MM.1S (cell line): ENCODE results near the gene GPC4.

Experiments
- DNase-seq: peaks from one replicate; pipeline ENCODE4 v3.0.0-alpha.2; 2015
- H2AFZ ChIP-seq: fragments of 300-600 bp; sonication (generic); 2 replicates; pipeline ENCODE4 v1.6.0; 2016; ENCODE audit warnings: antibody characterized with exemption, low read length
- H3F3A ChIP-seq: fragments of 300-600 bp; sonication (generic); 2 replicates; pipeline ENCODE4 v1.6.1; 2016; ENCODE audit warnings: mild to moderate bottlenecking, antibody characterized with exemption, low read length, moderate library complexity, mixed read lengths; ENCODE audit not compliant: insufficient read depth
- H3K27ac ChIP-seq: fragments of 300-600 bp; sonication (generic); 2 replicates; pipeline ENCODE4 v1.5.1; 2016; ENCODE audit warnings: mild to moderate bottlenecking, low read length
- H3K27me3 ChIP-seq: fragments of 300-600 bp; sonication (generic); replicated peaks from 2 replicates; pipeline ENCODE4 v1.6.0; 2016; ENCODE audit warnings: low read length; ENCODE audit not compliant: insufficient read depth
- H3K36me3 ChIP-seq: fragments of 300-600 bp; sonication (generic); replicated peaks from 2 replicates; pipeline ENCODE4 v1.6.1; 2016; ENCODE audit warnings: mild to moderate bottlenecking, low read length, mixed read lengths; ENCODE audit not compliant: insufficient read depth
- H3K4me1 ChIP-seq: fragments of 300-600 bp; sonication (generic); 2 replicates; pipeline ENCODE4 v1.6.1; 2016; ENCODE audit warnings: low read length, mixed read lengths
- H3K4me2 ChIP-seq: fragments of 300-600 bp; sonication (generic); 2 replicates; pipeline ENCODE4 v1.6.0; 2016; ENCODE audit warnings: low read depth, low read length
- H3K4me3 ChIP-seq: fragments of 300-600 bp; sonication (generic); 2 replicates; pipeline ENCODE4 v1.5.1; 2016; ENCODE audit warnings: low read length, mixed read lengths
- H3K79me2 ChIP-seq: fragments of 300-600 bp; sonication (generic); 2 replicates; pipeline ENCODE4 v1.6.1; 2016; ENCODE audit warnings: mixed run types, low read length, mixed read lengths
- H3K9ac ChIP-seq: fragments of 300-600 bp; sonication (generic); 2 replicates; pipeline ENCODE4 v1.6.1; 2016; ENCODE audit warnings: low read length, mixed read lengths
- H3K9me2 ChIP-seq: fragments of 300-600 bp; sonication (generic); replicated peaks from 2 replicates; pipeline ENCODE4 v1.6.1; 2016; ENCODE audit warnings: mild to moderate bottlenecking, low read length, mixed read lengths; ENCODE audit not compliant: insufficient read depth
- H3K9me3 ChIP-seq: fragments of 300-600 bp; sonication (generic); replicated peaks from 2 replicates; pipeline ENCODE4 v1.6.1; 2016; ENCODE audit warnings: mild to moderate bottlenecking, low read length, mixed read lengths; ENCODE audit not compliant: insufficient read depth
- H4K20me1 ChIP-seq: fragments of 300-600 bp; sonication (generic); 2 replicates; pipeline ENCODE4 v1.6.1; 2016; ENCODE audit warnings: mild to moderate bottlenecking, low read length, moderate library complexity, mixed read lengths; ENCODE audit not compliant: insufficient read depth
- EZH2 ChIP-seq: fragments of 300-600 bp; sonication (generic); optimal IDR thresholded peaks from 2 replicates; pipeline ENCODE3; 2017; ENCODE audit warnings: low read depth, mild to moderate bottlenecking, antibody characterized with exemption, low read length, mixed read lengths
- EZH2phosphoT487 ChIP-seq: fragments of 300-600 bp; sonication (generic); IDR thresholded peaks from 2 replicates; pipeline ENCODE4 v1.6.1; 2018; ENCODE audit warnings: antibody characterized with exemption, low read length
- TF ChIP-seq, protein P1 (sequence below): fragments of 300-600 bp; sonication (generic); IDR thresholded peaks from 2 replicates; pipeline ENCODE4 v1.5.1; 2016; ENCODE audit warnings: antibody characterized with exemption, low read length, mixed read lengths

The GPC4 gene

DNA sequence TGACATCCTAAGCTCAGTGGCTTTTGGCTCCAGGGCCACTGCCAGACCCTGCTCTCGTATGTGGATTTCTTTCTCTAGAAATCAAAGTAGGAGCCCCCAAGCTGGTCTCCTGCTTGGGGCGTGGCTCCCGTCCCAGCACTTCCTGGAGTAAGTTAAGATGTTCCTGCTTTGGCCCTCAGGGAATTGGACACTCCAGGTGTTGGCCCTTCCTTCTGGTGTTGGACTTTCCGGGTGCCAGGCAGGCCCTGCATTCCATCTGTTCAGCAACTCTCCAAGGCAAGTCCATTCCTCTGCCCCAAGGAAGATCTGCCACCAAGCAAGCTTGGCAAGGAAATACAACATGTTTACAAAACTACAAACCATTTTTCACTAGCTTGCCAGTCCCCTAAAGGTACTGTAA, 22.1 kb upstream of the GPC4 start:
- H3K9me3 ChIP-seq: no peaks in the 10 kb centered on the region
- no peak for DNase-seq
- TF ChIP-seq, protein P1, sequence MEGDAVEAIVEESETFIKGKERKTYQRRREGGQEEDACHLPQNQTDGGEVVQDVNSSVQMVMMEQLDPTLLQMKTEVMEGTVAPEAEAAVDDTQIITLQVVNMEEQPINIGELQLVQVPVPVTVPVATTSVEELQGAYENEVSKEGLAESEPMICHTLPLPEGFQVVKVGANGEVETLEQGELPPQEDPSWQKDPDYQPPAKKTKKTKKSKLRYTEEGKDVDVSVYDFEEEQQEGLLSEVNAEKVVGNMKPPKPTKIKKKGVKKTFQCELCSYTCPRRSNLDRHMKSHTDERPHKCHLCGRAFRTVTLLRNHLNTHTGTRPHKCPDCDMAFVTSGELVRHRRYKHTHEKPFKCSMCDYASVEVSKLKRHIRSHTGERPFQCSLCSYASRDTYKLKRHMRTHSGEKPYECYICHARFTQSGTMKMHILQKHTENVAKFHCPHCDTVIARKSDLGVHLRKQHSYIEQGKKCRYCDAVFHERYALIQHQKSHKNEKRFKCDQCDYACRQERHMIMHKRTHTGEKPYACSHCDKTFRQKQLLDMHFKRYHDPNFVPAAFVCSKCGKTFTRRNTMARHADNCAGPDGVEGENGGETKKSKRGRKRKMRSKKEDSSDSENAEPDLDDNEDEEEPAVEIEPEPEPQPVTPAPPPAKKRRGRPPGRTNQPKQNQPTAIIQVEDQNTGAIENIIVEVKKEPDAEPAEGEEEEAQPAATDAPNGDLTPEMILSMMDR: no peak
- TF ChIP-seq EZH2phosphoT487 (no peak), EZH2 (no peak)
- no peaks in the 10 kb centered on the region for H3K36me3 ChIP-seq
- H3K79me2 ChIP-seq: no peaks in the 10 kb centered on the region
- H3K9me2 ChIP-seq: no peaks in the 10 kb centered on the region
- no peak overlapping the region for H3K4me3 ChIP-seq
- no peaks in the 10 kb centered on the region for H3K27me3 ChIP-seq
- no peaks in the 10 kb centered on the region for H4K20me1 ChIP-seq
- no peak overlapping the region for H3K4me2 ChIP-seq
- no peaks in the 10 kb centered on the region for H3F3A ChIP-seq
- no peak overlapping the region for H3K9ac ChIP-seq
- H3K27ac ChIP-seq: no peak overlapping the region
- no peaks in the 10 kb centered on the region for H3K4me1 ChIP-seq
- no peak overlapping the region for H2AFZ ChIP-seq

DNA sequence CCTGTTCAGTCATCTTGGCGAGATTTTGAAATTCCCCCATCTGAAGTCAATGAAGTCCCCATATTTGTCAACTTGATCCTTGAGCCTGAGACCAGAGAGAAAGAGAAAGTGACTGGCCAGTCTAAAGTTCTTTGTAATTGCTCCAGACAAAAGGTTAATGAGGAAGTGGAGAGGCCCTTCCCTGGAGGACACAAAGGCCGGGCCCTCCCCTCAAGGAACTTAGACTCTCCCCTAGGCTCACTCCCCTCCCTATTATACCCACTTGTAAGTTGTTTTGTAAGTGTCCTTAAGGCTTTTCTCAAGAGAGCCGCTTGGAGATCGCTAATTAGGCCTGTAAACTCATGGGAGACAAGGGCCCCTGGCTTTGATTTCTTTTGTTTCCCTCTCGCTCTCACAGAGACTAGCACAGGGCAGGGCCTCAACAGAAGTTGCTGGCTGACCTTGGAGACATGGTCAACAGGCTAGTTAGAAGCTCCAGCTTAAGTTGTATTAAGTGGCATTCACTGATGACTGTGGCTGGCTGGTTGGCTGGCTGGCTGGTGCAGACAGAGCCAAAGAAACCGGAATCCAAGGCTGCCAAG, 20.3 kb upstream of the GPC4 start:
- Histone ChIP-seq H3K36me3 (no peaks in the 10 kb centered on the region), H3K27me3 (no peaks in the 10 kb centered on the region), H3K27ac (no peak overlapping the region), H3K4me1 (no peaks in the 10 kb centered on the region), H3F3A (no peaks in the 10 kb centered on the region), H4K20me1 (no peaks in the 10 kb centered on the region), H3K79me2 (no peaks in the 10 kb centered on the region), H3K4me2 (no peak overlapping the region), H3K9me3 (no peaks in the 10 kb centered on the region), H3K9ac (no peak overlapping the region), H3K9me2 (no peaks in the 10 kb centered on the region), H3K4me3 (no peak overlapping the region), H2AFZ (no peak overlapping the region)
- DNase-seq: no peak
- TF ChIP-seq, protein P1: no peak
- TF ChIP-seq EZH2phosphoT487 (no peak), EZH2 (no peak)

DNA sequence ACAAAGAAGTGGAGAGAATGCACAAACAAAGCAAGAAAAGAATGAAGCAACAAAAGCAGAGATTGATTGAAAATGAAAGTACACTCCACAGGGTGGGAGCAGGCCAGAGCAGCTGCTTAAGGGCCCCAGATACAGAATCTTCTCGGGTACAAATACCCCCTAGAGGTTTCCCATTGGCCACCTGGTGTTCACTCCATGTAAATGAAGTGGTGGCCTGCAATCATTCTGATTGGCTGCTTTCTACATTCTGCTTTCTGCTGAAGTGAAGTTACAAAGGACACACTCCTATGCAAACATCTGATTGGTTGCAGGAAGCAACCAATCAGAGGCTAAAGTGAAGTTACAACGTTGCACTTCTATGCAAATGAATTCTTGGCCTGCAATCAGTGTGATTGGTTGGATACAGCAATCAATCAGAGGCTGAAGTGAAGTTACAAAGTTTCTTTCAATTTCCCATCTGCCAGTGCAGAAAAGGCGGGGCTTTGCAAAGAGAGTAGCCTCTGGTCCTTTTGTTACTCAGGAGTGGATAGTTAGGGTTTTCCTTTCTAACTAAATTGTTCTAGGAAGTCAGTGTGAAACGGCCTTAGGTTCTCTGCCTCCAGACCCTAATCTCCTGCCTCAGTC, 19.0 kb upstream of the GPC4 start:
- Histone ChIP-seq H3K79me2 (no peaks in the 10 kb centered on the region), H3F3A (no peaks in the 10 kb centered on the region), H3K9me3 (no peaks in the 10 kb centered on the region), H3K4me2 (no peak overlapping the region), H3K27me3 (no peaks in the 10 kb centered on the region), H2AFZ (no peak overlapping the region), H3K9me2 (no peaks in the 10 kb centered on the region), H3K4me3 (no peak overlapping the region), H3K4me1 (no peaks in the 10 kb centered on the region), H3K36me3 (no peaks in the 10 kb centered on the region), H3K9ac (no peak overlapping the region), H3K27ac (no peak overlapping the region), H4K20me1 (no peaks in the 10 kb centered on the region)
- no peak for DNase-seq
- no peak for TF ChIP-seq EZH2
- no peak for TF ChIP-seq EZH2phosphoT487
- TF ChIP-seq, protein P1: no peak
